Panc1 (cell line): ENCODE results near the gene PRKG1. TPM values are rescaled to one million over a fixed set of nuclear protein-coding genes. Genes with fewer than 3 reads are reported as not detected.

ENCODE experiments used
- ATAC-seq: fragments of 200-7000 bp; cut with Tn5 transposase; 2 replicates; pipeline ENCODE4 v1.9.1; 2020; ENCODE audit warnings: mild to moderate bottlenecking, moderate library complexity
- BruUV-seq: library from RNA; stranded (reverse); fragments of 400-500 nt; replicated peaks from 2 replicates; lab custom pipeline; 2021; lab: Mats Ljungman, UMichigan
- CTCF ChIA-PET: fragments of 300-600 bp; sonication (Branson Sonifier 250); formaldehyde crosslinking; loops from one replicate; lab custom pipeline; 2022; ENCODE audit warnings: antibody characterized with exemption; lab: Charles Lee
- POLR2A ChIA-PET: fragments of 300-600 bp; sonication (Branson Sonifier 250); formaldehyde crosslinking; loops from one replicate; lab custom pipeline; 2022; ENCODE audit warnings: antibody characterized with exemption; lab: Charles Lee
- DNase-seq: peaks from one replicate; pipeline ENCODE4 v3.0.0-alpha.2; 2010; ENCODE audit warnings: low read depth, low spot score
- H3K27ac ChIP-seq: 2 replicates; pipeline ENCODE4 v1.5.1; 2011; ENCODE audit warnings: mild to moderate bottlenecking, low read length, inconsistent platforms
- H3K27me3 ChIP-seq: fragments of 200-500 bp; sonication (Bioruptor generic); 2 replicates; pipeline ENCODE4 v1.6.0; 2014; ENCODE audit warnings: low read length, inconsistent platforms; ENCODE audit not compliant: control insufficient read depth, insufficient read depth
- H3K36me3 ChIP-seq: fragments of 200-500 bp; sonication (Bioruptor generic); 2 replicates; pipeline ENCODE4 v1.5.1; 2014; ENCODE audit warnings: inconsistent platforms, mild to moderate bottlenecking, low read length, moderate library complexity; ENCODE audit not compliant: control insufficient read depth, insufficient read depth
- H3K4me1 ChIP-seq: 2 replicates; pipeline ENCODE4 v1.5.1; 2011; ENCODE audit warnings: inconsistent platforms, mild to moderate bottlenecking, low read length, moderate library complexity; ENCODE audit not compliant: control insufficient read depth, insufficient read depth
- H3K4me3 ChIP-seq, 2 experiments: 2 replicates each; pipeline ENCODE4 v1.5.1; 2011 to 2012; ENCODE audit warnings: low read depth in 2 of 2, low read length in 2 of 2, mild to moderate bottlenecking in 2 of 2, inconsistent platforms in 1 of 2, moderate library complexity in 1 of 2
- H3K9me3 ChIP-seq: fragments of 200-500 bp; sonication (Bioruptor generic); 2 replicates; pipeline ENCODE4 v1.5.1; 2014; ENCODE audit warnings: low read depth, mild to moderate bottlenecking, inconsistent platforms, low read length, moderate library complexity; ENCODE audit not compliant: control insufficient read depth, insufficient read depth
- CTCF ChIP-seq: fragments of 450-650 bp; IDR thresholded peaks from 2 replicates; pipeline ENCODE4 v1.5.1; 2017; ENCODE audit warnings: mild to moderate bottlenecking
- POLR2AphosphoS5 ChIP-seq: IDR thresholded peaks from 2 replicates; pipeline ENCODE4 v1.6.1; 2012; ENCODE audit warnings: mild to moderate bottlenecking, low read depth, low read length, moderate library complexity
- REST ChIP-seq, 2 experiments: IDR thresholded peaks; 2 replicates each; pipeline ENCODE4 v1.6.1; 2011 to 2012; ENCODE audit warnings: low read depth in 2 of 2, control low read depth in 1 of 2, low read length in 1 of 2, mild to moderate bottlenecking in 1 of 2, moderate library complexity in 1 of 2; ENCODE audit not compliant: insufficient read depth in 1 of 2
- SIN3A ChIP-seq: IDR thresholded peaks from 2 replicates; pipeline ENCODE4 v1.6.1; 2012; ENCODE audit warnings: low read depth, mild to moderate bottlenecking, low read length, moderate library complexity, borderline replicate concordance; ENCODE audit not compliant: insufficient read depth
- TCF7L2 ChIP-seq: IDR thresholded peaks from 2 replicates; pipeline ENCODE4 v1.6.1; 2011; ENCODE audit warnings: mild to moderate bottlenecking, low read depth, low read length, inconsistent platforms
- in situ Hi-C: cut with HindIII; loops from 2 replicates; pipeline ENCODE4 v1.10.0; 2016; ENCODE audit warnings: low sequenced_read_pairs, low pct_unique_long_range_greater_than_20kb
- intact Hi-C: fragments of 100-400 bp; cut with micrococcal nuclease; formaldehyde crosslinking; loops from one replicate; pipeline ENCODE4 v1.10.0; 2022; ENCODE audit not compliant: unreplicated experiment
- total RNA-seq: library from RNA; stranded (reverse); gene quantifications from one replicate; pipeline ENCODE4 v1.2.1, GENCODE V29; 2021; ENCODE audit not compliant: unreplicated experiment

PRKG1 gene
- total RNA-seq, 1 experiment from 2014 or later: 0.92 TPM

DNA sequence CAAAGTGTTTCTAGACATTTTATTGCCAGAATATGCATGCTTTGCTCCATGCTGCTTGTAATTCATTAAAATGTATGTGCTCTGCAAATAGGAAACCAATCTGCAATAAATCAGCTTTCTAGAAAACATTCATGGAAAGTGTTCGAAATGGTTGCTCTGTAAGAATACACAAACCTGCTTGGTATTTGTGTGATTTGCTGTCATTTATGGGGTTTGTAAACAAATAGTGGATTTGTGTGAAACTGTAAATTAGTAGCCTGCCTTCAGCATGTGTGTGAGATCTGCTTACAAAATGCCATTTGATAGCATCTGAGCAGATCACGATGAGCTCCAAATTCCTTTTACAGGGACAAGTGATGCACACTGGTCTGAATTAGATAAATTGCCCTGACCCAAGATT is 844.2 kb downstream of the PRKG1 start:
- no peaks in the 10 kb centered on the region for H3K27me3 ChIP-seq
- ChIA-PET CTCF (interaction anchor here (0.6 kb wide), 1 partner anchor 76 kb away, joined by 5 read pairs; no protein-coding TSS in a partner anchor), POLR2A (no interaction called here)
- no peaks in the 10 kb centered on the region for H3K4me1 ChIP-seq
- H3K36me3 ChIP-seq: no peaks in the 10 kb centered on the region
- no peaks in the 10 kb centered on the region for H3K9me3 ChIP-seq
- TF ChIP-seq TCF7L2 (no peak), POLR2AphosphoS5 (no peak), CTCF (no peak), REST (IDR thresholded peaks at IDR 0.05; ENCODE audit: insufficient read depth in 1 of 2, low read depth in 2 of 2, low read length in 1 of 2) (no peak), SIN3A (no peak)
- BruUV-seq: no TSS peak
- ATAC-seq: no peak
- DNase-seq: no peak
- in situ Hi-C loops (no loop called here), intact Hi-C loops (no loop called here)
- H3K27ac ChIP-seq: no peak overlapping the region
- no peak overlapping the region for H3K4me3 ChIP-seq

DNA sequence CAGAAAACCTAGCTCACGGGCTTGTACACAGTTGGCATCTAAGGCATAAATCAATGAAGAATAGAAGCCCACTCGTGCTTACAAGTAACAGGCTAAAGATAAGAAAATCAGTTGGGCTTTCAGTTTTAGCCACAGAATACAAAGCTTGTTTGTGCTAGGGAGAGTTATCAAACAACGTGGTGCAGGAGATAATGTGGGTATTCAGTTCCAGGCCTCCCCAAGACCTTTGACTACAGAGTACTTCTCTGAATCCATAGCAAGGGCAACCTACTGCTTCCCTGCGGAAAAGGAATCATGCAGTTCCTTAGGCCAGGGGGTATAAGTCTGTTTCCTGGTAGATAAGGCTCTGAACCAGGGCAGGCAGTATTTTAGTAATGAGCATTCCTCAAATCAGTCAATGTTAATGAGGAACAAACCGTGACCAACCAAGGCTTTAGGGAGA is 844.6 kb downstream of the PRKG1 start:
- Histone ChIP-seq H3K9me3 (no peaks in the 10 kb centered on the region), H3K4me3 (no peak overlapping the region), H3K27ac (no peak overlapping the region), H3K36me3 (no peaks in the 10 kb centered on the region), H3K27me3 (no peaks in the 10 kb centered on the region), H3K4me1 (no peaks in the 10 kb centered on the region)
- CTCF ChIA-PET: no interaction called here
- DNase-seq (no peak), ATAC-seq (no peak)
- BruUV-seq: no TSS peak
- TF ChIP-seq TCF7L2 (no peak), REST (IDR thresholded peaks at IDR 0.05; ENCODE audit: insufficient read depth in 1 of 2, low read depth in 2 of 2, low read length in 1 of 2) (no peak), POLR2AphosphoS5 (no peak), SIN3A (no peak), CTCF (no peak)
- in situ Hi-C loops: no loop called here
- POLR2A ChIA-PET: no interaction called here
- intact Hi-C loops: no loop called here
